Activated effector memory CD4-positive, alpha-beta T cell treated with anti-CD3 and anti-CD28 coated beads, Interleukin-2, amount 50 U/mL, for 16 hours (primary cell): Measurements from ENCODE around the gene SPTSSA.
"Not testable (repeated sequence)": the region's sequence is repeated elsewhere in the genome, so short reads cannot be mapped to it uniquely, and the experiment has no call there.

Source experiments
- DNase-seq: peaks from one replicate; pipeline ENCODE4 v3.0.0-alpha.2; 2020

Gene SPTSSA

DNA sequence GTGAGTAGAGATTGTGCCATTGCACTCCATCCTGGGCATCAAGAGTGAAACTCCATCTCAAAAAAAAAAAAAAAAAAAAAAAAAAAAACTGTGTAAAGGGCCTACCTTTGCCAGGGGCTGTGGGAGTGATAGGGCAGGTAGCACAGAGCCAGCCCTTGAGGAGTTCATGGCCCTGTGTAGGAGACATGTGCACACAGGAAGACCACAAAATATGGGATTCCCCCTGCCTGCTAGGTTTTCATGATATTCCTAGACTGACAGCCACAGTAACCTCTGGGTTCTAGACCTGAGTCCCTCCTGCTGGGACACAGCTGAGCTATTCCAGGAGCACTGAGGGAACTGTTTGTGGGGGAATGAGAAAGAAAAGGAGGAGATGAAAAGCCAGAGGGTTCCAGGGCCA lies 8.3 kb upstream of the SPTSSA start:
- DNase-seq = no peak

DNA sequence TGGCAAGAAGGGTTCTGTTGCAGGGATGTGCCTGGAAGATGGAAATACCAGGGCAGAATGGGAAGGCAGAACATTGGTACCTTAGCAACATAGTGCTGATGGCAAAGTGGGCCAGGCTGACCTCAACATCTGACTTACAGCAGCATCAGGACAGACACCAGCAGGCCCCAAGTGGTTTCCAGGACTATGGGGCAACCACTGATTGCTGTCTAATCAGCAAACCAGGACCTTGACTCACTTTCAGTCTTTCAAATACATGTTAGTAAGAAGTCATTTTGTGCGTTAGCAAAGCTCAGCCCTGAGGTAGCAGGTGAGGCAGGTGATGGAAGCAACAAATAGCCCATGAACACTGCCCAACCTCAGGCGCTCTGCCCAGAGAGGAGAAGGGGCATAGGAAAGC lies 4.7 kb upstream of the SPTSSA start:
- no peak for DNase-seq

DNA sequence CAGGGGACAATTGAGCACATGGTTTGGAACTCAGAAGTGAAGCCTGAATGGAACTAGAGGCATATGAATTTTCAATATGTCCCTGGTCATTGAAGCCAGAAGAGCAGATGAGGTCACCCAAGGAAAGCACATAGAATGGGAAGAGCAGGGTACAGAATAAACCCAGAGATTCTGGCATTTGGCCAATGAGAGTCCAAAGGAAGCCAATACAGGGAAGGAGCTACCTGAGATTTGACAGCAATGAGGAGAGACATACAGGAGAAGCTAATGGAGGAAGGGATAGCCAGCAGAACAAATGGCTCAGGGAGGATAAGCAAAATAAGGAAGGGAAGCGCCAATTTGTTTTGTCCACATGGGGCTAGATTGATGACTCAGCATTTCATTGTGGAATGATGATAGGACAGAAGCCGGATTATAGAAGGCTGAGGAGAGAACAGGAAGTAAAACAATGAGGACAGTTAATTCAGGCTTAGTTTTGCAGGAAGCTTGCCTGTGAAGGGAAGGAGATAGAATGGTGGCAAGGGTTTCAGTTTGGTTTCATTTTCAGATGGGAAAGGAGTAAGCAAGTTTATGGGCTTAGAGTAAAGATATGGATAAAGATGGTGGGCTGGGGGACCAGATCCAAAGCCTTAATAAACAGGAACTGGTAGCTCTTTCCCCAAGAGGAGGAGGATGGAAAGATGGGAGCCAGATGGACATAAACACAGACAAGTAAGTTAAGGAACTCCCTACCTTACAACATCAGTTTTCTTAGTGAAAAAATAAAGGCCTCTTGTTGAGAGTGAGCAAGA lies 3.2 kb upstream of the SPTSSA start:
- DNase-seq = no peak

DNA sequence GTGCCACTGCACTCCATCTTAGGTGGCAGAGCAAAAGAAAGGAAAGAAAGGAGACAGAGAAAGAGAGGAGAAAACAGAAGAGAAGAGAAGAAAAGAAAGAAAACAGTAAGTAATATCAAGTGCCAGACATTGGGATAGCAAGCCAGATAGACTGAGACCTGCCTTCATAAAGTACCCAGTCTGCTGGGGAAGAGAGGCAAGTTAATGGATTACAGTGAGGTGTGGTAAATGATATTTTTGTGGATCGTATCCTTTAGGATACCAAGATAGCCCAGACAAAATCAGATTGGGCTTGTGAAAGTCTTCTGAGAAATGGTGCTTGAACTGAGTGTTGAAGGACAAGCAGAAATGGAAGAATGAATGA lies 1.5 kb upstream of the SPTSSA start:
- no peak for DNase-seq

DNA sequence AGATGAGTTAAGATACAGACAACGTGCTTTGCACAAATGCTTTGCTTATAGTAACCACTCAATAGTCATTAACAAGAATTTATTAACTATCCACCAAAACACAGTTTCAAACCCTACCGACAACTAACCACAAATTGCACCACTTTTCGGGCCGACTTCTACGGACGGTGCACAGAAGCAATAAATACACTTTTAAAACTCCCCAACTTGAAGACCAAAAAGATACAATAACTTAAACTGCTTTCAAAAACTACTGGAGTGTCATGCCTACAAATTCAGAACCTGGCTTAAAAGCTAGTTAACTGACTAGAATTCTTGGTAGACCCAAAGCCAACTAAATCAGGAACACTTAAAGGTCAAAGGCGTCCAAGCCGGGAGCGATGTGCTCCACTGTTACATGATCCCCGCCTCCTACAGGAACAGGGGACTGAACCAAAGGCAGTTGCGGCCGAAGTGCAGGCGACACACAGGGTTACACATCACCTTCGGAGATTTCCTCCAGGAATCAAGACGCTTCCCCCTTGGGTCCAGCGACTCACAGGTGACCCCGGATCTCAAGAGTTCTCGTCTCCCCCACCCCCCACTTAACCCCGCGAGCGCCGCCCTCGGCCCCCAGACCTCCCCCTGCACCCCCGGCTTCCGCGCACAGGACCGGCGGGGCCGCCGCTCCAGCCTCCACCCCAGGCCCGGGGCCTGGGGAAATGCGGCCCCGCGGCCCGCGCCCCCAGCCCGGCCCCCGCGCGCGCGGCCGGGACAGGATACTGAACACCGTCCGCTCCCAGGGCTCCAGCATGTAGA lies 507 bp downstream of the SPTSSA start:
- DNase-seq = peak; percentile 73

DNA sequence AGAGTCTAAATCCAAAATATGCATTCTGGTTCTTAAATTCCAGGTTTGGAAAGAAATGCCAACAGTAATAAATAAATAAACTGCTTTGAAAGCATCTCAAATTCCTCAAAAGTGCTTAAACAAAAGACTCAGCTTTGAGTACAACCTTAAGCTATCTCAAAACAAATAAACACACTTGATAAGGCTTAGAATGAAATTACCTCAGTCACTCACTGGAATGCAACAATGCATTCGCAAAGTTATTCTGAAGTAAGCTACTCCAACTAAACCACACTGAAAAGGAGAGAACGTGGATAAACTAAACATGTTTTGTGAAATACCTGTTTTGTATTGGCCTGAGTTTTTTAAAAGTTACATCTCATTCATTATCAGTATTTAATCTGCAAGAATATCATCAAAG lies 1.2 kb downstream of the SPTSSA start:
- no peak for DNase-seq

DNA sequence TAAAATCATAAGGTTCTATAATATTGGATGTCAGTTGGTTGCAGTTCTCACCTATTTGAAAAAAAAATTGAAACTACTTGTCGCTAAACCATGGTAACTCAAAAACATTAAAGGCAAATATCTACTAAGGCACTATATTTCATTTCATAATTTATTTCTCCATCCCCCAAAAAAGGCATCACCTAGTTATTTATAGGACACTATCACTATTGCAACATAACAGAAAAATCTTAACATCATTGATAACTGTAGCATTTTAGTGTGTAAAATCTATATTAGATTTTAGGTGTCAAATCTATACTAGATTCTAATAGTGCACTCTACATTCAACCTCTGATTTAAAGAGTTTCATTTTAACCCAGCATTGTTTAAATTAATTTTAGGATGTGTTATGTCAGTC lies 1.7 kb downstream of the SPTSSA start:
- DNase-seq = no peak

DNA sequence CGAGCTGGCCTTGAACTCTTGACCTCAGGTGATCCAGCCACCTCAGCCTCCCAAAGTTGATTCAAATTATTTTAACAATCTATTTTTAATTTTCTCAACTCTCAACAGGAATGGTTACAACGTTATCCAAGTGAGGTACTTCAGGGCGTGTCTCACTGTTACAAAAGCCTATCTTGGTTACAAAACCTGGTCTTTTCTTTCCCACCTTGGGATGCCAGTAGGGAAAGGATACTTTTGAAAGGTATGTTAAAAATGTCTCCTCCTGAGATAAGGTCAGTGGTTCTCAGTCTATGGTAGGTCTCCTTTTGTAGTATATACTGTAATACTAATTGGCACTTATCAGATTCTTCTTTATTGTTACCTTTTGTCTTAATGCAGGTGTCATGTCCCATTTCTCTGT lies 4.9 kb downstream of the SPTSSA start:
- DNase-seq = no peak

GRCh38 chr14:34453226-34453625 lies 8.8 kb downstream of the SPTSSA start:
- no peak for DNase-seq

DNA sequence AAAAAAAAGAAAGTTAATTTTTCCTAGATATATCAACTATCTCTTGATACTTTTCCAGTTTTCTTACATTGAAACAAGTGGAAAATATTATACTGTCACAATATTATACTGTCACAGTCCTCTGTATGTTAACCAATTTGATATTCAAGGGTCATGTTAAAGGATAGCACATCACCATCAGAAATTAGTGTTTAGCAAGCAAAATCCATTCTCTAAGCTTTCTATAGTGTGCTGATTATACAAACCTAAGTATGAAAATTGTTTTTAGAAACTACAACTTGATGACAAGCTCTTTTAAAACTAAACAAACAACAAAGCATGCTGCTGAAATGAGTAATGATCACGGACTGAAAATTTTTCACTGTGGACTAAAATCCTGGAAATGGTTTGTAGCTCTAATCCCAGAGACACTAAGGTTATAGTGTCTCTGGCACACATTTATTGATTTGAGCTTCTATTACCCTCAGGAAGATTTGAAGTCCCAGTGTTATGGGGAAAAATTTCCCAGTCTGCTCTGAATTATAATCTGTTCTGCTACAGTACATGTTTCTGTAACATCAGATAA lies 9.7 kb downstream of the SPTSSA start:
- no peak for DNase-seq

DNA sequence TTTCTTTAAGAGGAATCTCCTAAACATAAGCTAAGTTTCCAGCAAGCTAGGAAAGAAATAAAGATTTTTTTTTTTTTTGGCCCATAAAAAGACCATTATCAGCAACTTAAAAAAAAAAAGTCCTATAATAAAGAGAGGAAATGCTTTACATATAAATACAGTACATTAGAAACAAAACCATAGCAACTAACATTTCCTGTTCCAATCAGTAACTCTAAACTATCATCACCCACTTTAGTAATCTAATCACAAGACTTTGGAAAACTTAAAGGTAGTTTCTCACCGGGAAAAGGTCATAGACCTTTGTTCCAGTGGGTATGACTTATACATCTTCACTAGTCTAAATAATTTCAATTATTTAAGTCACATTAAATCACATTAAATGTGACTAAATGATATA lies 11.1 kb downstream of the SPTSSA start:
- DNase-seq = no peak

GRCh38 chr14:34450542-34450915 lies 11.5 kb downstream of the SPTSSA start:
- no peak for DNase-seq

GRCh38 chr14:34449819-34450541 lies 12.1 kb downstream of the SPTSSA start:
- DNase-seq = no peak

DNA sequence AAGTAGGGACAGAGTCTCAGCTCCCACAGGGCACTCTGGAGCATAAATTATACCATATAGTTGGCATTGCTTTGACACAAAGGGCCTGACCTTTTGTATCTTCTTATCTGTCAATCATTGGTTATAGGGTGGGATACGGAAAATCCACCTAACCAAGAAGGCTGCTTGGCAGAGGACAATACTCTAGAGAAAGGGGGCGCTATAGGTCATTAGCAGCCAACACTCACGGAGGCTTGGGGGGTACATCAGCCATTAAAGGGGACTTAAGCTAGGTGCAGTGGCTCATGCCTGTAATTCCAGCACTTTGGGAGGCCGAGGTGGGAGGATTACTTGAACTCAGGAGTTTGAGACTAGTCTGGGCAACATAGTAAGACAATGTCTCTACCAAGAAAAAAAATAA lies 22.9 kb downstream of the SPTSSA start:
- no peak for DNase-seq

- no peak for DNase-seq
Observed at GRCh38 chr14:34438438-34438837, 23.6 kb downstream of the SPTSSA start.

GRCh38 chr14:34437729-34438080 lies 24.3 kb downstream of the SPTSSA start:
- no peak for DNase-seq

GRCh38 chr14:34436960-34437728 lies 24.9 kb downstream of the SPTSSA start:
- no peak for DNase-seq

DNA sequence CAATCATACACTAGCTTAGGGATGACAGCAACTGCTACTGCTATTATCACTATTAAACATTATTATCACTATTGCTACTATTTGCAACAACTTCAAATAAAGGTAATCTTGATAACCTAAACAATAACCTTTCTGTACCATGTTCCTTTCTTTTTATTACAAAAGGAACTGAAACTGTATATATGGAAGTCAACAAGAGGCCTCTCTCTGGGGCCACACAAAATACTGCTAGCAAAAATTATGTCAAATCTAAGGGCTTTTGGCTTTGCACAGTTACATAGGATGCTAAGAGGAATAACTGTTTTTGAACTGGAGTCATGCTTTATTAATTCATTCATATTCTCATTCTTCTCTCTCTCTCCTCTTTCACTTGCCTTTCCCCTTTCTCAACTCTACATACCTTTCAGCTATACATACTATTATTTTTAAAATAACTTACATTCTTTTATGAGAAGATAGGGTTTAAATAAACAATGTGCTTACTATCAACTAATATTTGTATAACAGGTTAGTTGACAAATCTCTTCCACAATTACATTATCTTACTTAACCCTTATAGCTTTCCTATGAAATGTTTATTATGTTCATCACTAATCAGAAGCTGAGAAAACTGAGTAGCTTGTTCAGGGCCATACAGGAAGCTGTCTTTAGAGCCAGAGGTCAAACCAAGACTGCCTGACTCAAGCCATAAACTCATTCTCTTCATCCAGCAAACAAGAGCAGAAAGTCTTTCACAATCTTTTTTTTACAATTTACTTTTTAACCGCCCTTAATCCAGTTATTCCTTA lies 25.7 kb downstream of the SPTSSA start:
- DNase-seq = no peak

- no peak for DNase-seq
Observed at GRCh38 chr14:34433957-34434356, 28.1 kb downstream of the SPTSSA start.

DNA sequence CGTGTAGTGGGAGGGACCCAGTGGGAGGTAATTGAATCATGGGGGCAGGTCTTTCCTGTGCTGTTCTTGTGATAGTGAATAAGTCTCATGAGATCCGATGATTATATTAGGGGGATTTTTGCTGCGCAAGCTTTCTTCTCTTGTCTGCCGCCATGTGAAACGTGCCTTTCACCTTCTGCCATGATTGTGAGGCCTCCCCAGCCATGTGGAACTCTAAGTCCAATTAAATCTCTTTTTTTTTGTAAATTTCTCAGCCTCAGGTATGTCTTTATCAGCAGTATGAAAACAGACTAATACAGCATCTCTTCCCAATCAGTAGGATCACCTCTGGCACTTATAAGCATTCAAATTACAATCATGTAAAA lies 34.0 kb downstream of the SPTSSA start:
- DNase-seq = not testable (repeated sequence)

GRCh38 chr14:34426313-34427295 lies 35.4 kb downstream of the SPTSSA start:
- DNase-seq = no peak
